ENCODE results near the gene KCNK13.

The KCNK13 gene

DNA sequence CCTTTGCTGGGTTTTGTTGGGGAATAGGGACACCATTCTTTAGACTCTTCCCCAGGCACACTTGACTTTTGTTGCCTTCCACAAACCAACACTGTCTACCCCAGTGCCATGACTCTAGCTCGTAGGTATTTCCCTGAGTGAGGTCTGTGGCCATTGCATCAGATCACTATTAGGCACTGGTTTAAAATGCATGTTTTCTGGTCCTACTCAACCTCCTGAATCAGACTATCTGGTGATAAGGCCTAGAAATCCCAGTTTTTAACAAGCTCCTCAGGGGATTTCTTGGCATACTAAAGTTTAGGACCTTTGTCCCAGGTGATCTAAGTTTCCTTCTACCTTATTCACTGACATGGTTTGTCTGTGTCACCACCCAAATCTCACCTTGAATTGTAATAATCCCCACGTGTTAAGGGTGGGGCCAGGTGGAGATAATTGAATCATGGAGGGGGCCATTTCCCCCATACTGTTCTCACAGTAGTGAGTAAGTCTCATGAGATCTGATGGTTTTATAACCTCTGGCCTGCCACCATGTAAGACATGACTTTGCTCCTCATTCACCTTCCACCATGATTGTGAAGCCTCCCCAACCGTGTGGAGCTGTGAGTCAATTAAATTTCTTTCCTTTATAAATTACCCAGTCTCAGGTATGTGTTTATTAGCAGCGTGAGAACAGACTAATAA, 106.8 kb downstream of the KCNK13 start:
- peaks cover 0 to 84% (median 0%) of the 10 kb centered on the region in 11 experiments; a peak in 6 of 22 replicates for H3K36me3 ChIP-seq
- H4K20me1 ChIP-seq = peaks cover 0 to 24% (median 0%) of the 10 kb centered on the region in 11 experiments; a peak in 2 of 22 replicates
- H3K27me3 ChIP-seq = no peaks in the 10 kb centered on the region

DNA sequence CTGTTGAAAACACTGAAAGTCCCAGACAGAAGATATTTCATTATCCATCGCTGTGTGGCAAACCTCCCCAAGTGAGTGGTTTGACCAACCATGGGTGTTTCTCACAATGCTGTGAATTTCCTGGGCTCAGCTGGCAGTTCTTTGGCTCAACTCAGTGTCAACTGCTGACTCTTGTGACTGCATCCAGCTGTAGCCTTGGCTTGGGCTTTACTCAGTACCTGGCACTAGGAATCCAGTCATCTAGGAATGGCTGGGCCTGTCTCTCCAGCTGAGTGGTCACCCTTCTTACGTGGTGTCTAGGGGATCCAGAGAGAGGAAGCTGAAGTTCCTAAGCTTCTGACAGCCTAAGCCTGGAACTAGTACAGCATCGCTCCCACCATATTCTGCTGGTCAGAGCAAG, 113.8 kb downstream of the KCNK13 start:
- Histone ChIP-seq H3K9ac (no peak overlapping the region), H3K27me3 (no peaks in the 10 kb centered on the region), H3K27ac (no peak overlapping the region), H3K4me3 (no peak overlapping the region), H3K36me3 (peaks cover 0 to 44% (median 0%) of the 10 kb centered on the region in 11 experiments; a peak in 5 of 22 replicates), H3K4me2 (no peak overlapping the region), H3K9me3 (replicated peaks in 1 of 11) (peaks cover 3 to 19% (median 11%) of the 10 kb centered on the region in 11 experiments; a peak in 15 of 22 replicates), H3K4me1 (peaks cover 0 to 13% (median 0%) of the 10 kb centered on the region in 10 experiments; a peak in 2 of 20 replicates), H4K20me1 (peaks cover 0 to 16% (median 0%) of the 10 kb centered on the region in 11 experiments; a peak in 4 of 22 replicates)
- TF ChIP-seq Cebpa-rat (IDR thresholded peaks at IDR 0.05) = no peak

More for the DNA sequence above, 106.8 kb downstream of the KCNK13 start:
- H3K9ac ChIP-seq = no peak overlapping the region
- no peak overlapping the region for H3K4me3 ChIP-seq
- H3K27ac ChIP-seq = no peak overlapping the region
- no peak for TF ChIP-seq Cebpa-rat (IDR thresholded peaks at IDR 0.05)
- no peak overlapping the region for H3K4me2 ChIP-seq
- H3K9me3 ChIP-seq (replicated peaks in 1 of 11) = peaks cover 6 to 46% (median 21%) of the 10 kb centered on the region in 11 experiments; a peak in 20 of 22 replicates
- H3K4me1 ChIP-seq = peaks cover 0 to 13% (median 0%) of the 10 kb centered on the region in 10 experiments; a peak in 2 of 20 replicates

DNA sequence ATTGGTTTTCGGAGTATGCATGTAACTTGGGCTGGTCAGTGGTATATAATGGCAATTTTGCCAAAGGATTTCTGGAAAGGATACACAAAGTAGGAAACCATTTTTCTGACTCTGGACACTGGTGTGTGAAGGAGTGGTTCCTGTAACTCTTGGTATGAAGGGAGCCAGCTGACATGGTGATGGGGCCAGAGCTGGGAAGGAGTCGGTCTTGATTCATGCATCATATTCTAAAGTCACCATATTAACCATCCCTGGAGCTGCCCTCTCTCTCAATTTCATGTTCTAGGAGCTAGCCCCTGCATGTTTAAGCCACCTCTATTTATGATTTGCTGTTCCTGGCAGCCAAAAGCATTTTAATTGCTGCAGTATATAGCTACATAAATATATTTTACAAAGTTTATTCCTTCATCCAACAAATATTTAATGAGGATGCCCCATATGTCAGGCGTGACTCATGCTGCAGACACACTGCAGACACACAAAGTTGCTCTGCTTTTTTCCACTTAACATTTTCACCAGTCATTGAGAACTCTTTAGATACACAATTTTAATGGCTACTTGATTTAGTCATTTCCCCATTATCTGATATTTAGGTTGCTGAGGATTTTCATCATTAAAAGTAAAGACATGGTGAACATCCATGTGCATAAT, 115.9 kb downstream of the KCNK13 start:
- Histone ChIP-seq H3K4me2 (no peak overlapping the region), H4K20me1 (peaks cover 0 to 27% (median 0%) of the 10 kb centered on the region in 11 experiments; a peak in 4 of 22 replicates), H3K27ac (no peak overlapping the region), H3K9ac (no peak overlapping the region), H3K9me3 (replicated peaks in 1 of 11) (peaks cover 3 to 24% (median 11%) of the 10 kb centered on the region in 11 experiments; a peak in 15 of 22 replicates), H3K36me3 (peaks cover 0 to 54% (median 0%) of the 10 kb centered on the region in 11 experiments; a peak in 6 of 22 replicates), H3K27me3 (no peaks in the 10 kb centered on the region), H3K4me1 (peaks cover 0 to 8% (median 0%) of the 10 kb centered on the region in 10 experiments; a peak in 1 of 20 replicates), H3K4me3 (no peak overlapping the region)
- TF ChIP-seq Cebpa-rat (IDR thresholded peaks at IDR 0.05) = no peak

DNA sequence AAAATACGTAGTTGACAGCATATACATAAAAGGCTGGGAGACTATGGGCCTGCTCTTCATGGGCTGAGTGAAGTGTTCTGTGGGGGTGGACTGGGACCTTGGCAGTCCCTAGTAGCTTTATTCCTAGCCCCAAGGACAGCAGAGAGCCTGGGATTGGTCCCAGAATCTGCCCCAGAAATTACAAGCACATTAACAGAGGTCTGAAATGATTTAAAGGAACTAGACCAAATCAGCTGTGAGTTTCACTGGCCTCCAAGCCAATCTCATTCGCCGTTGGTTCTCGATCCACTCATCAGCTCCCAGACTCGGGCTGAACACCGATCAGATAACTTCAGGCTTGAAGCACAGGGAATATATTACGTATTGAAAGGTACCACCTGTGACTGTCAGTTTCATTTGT, 117.6 kb downstream of the KCNK13 start:
- Histone ChIP-seq H3K27me3 (no peaks in the 10 kb centered on the region), H3K4me3 (no peak overlapping the region), H4K20me1 (peaks cover 0 to 32% (median 0%) of the 10 kb centered on the region in 11 experiments; a peak in 4 of 22 replicates), H3K4me1 (peaks cover 0 to 8% (median 0%) of the 10 kb centered on the region in 10 experiments; a peak in 1 of 20 replicates), H3K36me3 (peaks cover 0 to 58% (median 0%) of the 10 kb centered on the region in 11 experiments; a peak in 7 of 22 replicates), H3K9ac (no peak overlapping the region), H3K9me3 (replicated peaks in 1 of 11) (peaks cover 0 to 13% (median 1%) of the 10 kb centered on the region in 11 experiments; a peak in 7 of 22 replicates), H3K27ac (no peak overlapping the region), H3K4me2 (no peak overlapping the region; a peak in 1 of 22 replicates)
- TF ChIP-seq Cebpa-rat (IDR thresholded peaks at IDR 0.05) = no peak

DNA sequence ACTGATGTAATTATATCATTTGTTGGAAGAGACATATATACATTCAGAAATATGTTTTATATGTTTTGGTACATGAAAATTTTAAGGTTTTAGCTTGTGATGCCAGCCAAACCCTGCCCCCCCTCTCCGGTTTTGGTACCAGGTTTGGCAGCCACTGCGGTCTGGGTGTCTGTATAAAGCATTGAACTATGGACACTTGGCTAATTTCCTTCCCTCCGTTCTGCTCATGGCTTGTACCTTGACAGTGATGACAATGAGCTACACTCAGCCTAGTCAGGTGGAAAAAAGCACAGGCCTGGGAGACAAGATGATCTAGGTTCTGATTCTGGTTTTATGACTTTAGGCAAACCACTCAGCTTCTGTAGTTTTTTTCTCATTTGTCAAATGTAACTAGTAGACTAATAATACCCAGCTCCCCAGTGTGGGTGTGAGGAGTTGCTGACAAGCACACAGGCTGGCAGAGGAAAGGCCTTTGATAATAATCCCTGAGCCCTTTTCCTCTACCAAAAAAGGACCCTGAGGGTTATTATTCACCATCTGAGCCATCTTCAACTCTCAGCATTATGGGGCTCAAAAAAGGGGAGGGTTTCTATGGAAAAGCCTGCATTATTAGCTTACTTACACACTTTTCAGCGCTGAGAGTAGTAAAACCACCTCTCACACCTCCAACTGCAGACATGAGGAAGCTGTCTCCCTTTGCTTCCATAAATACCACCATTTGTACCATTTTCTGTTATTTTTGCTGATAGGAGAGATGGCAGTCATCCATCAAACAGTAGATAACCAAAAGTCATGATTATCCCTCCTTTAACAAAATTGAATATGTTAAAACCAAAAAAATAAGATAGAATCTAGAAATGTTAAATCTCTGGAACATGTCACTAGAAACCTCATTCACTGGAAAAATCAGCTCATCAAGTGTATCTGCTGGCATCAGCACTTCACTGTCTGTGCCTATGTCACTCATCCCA, 118.3 kb downstream of the KCNK13 start:
- Histone ChIP-seq H3K9ac (no peak overlapping the region), H3K4me2 (no peak overlapping the region; a peak in 1 of 22 replicates), H3K27me3 (no peaks in the 10 kb centered on the region), H3K9me3 (replicated peaks in 1 of 11) (peaks cover 0 to 11% (median 0%) of the 10 kb centered on the region in 11 experiments; a peak in 4 of 22 replicates), H3K4me3 (no peak overlapping the region), H3K4me1 (peaks cover 0 to 8% (median 0%) of the 10 kb centered on the region in 10 experiments; a peak in 1 of 20 replicates), H3K36me3 (peaks cover 0 to 65% (median 0%) of the 10 kb centered on the region in 11 experiments; a peak in 7 of 22 replicates), H4K20me1 (peaks cover 0 to 35% (median 0%) of the 10 kb centered on the region in 11 experiments; a peak in 4 of 22 replicates), H3K27ac (no peak overlapping the region)
- no peak for TF ChIP-seq Cebpa-rat (IDR thresholded peaks at IDR 0.05)

DNA sequence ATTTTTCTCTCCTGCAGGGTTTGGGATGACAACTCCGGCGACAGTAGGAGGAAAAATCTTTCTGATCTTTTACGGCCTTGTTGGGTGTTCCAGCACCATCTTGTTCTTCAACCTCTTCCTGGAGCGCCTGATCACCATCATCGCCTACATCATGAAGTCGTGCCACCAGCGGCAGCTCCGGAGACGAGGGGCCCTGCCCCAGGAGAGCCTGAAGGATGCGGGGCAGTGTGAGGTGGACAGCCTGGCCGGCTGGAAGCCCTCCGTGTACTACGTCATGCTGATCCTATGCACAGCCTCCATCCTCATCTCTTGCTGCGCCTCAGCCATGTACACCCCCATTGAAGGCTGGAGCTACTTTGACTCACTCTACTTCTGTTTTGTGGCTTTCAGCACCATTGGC, 122.3 kb downstream of the KCNK13 start:
- no peak for TF ChIP-seq Cebpa-rat (IDR thresholded peaks at IDR 0.05)

DNA sequence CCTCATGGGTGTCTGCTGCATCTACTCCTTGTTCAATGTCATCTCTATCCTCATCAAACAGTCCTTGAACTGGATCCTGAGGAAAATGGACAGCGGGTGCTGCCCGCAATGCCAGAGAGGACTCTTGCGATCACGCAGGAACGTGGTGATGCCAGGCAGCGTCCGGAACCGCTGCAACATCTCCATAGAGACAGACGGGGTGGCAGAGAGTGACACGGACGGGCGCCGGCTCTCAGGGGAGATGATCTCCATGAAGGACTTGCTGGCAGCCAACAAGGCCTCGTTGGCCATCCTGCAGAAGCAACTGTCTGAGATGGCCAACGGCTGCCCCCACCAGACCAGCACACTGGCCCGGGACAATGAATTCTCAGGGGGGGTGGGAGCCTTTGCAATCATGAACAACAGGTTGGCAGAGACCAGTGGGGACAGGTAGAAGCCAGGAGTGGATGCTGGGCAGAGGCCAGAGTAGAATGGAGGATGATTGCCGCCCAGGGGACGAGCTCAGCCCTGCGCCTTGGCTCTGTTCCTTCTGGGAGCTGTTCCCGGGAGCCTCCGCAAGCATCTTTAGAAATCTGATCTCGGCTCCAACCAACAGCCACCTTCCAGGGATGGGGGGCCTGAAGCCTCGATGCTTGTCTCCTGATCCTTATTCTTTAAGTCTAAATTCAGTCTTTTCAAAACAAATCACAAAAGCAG, 122.9 kb downstream of the KCNK13 start:
- H3K4me2 ChIP-seq = no peak overlapping the region
- no peaks in the 10 kb centered on the region for H3K27me3 ChIP-seq
- TF ChIP-seq Cebpa-rat (IDR thresholded peaks at IDR 0.05) = no peak
- no peak overlapping the region for H3K4me3 ChIP-seq
- no peak overlapping the region for H3K27ac ChIP-seq
- no peak overlapping the region for H3K9ac ChIP-seq
- H3K9me3 ChIP-seq (replicated peaks in 1 of 11) = peaks cover 0 to 21% (median 0%) of the 10 kb centered on the region in 11 experiments; a peak in 6 of 22 replicates
- peaks cover 0 to 90% (median 0%) of the 10 kb centered on the region in 11 experiments; a peak in 7 of 22 replicates for H3K36me3 ChIP-seq
- peaks cover 0 to 4% (median 0%) of the 10 kb centered on the region in 10 experiments; a peak in 1 of 20 replicates for H3K4me1 ChIP-seq
- peaks cover 0 to 29% (median 0%) of the 10 kb centered on the region in 11 experiments; a peak in 3 of 22 replicates for H4K20me1 ChIP-seq

More for the DNA sequence above, 122.3 kb downstream of the KCNK13 start:
- H3K4me2 ChIP-seq = no peak overlapping the region
- no peak overlapping the region for H3K27ac ChIP-seq
- H3K9me3 ChIP-seq (replicated peaks in 1 of 11) = peaks cover 0 to 21% (median 0%) of the 10 kb centered on the region in 11 experiments; a peak in 6 of 22 replicates
- H3K4me3 ChIP-seq = no peak overlapping the region
- H3K36me3 ChIP-seq = peaks cover 0 to 88% (median 0%) of the 10 kb centered on the region in 11 experiments; a peak in 7 of 22 replicates
- peaks cover 0 to 35% (median 0%) of the 10 kb centered on the region in 11 experiments; a peak in 4 of 22 replicates for H4K20me1 ChIP-seq
- H3K27me3 ChIP-seq = no peaks in the 10 kb centered on the region
- peaks cover 0 to 8% (median 0%) of the 10 kb centered on the region in 10 experiments; a peak in 1 of 20 replicates for H3K4me1 ChIP-seq
- H3K9ac ChIP-seq = no peak overlapping the region
